ENCODE measurements around the gene SLC4A11. TPM values are rescaled to one million over a fixed set of nuclear protein-coding genes. Genes with fewer than 3 reads are reported as not detected.
"Not testable (repeated sequence)": the region's sequence is repeated elsewhere in the genome, so short reads cannot be mapped to it uniquely, and the experiment has no call there.

Gene SLC4A11
- total RNA-seq, 1 donor from 2014 or later: under 0.01 TPM

- no peak for FAIRE-seq
- no peak for DNase-seq (ENCODE audit: low spot score in 2 of 2)
These were observed 30.2 kb downstream of the SLC4A11 start for GRCh38 chr20:3208786-3209256.

- DNase-seq (ENCODE audit: low spot score in 2 of 2): peak; percentile 89 to 91
- FAIRE-seq: no peak
These were observed 34.7 kb downstream of the SLC4A11 start, which contains the start of gene DDRGK1 for GRCh38 chr20:3204124-3204794. TSS of gene DDRGK1 (minus strand) at chr20:3204682. CDS start at chr20:3204627, 55 bp downstream.

- DNase-seq (ENCODE audit: low spot score in 2 of 2): peak in 1 of 2 donors; percentile 42
- no peak for FAIRE-seq
These were observed 35.5 kb downstream of the SLC4A11 start for GRCh38 chr20:3203315-3204123.

- FAIRE-seq: no peak
- no peak for DNase-seq (ENCODE audit: low spot score in 2 of 2)
These were observed 36.0 kb downstream of the SLC4A11 start for GRCh38 chr20:3202965-3203314.

- DNase-seq (ENCODE audit: low spot score in 2 of 2) (peak in 1 of 2 donors; percentile 8), FAIRE-seq (no peak)
These were observed 38.8 kb downstream of the SLC4A11 start for GRCh38 chr20:3199976-3200755.

- DNase-seq (ENCODE audit: low spot score in 2 of 2): no peak
- no peak for FAIRE-seq
These were observed 39.8 kb downstream of the SLC4A11 start for GRCh38 chr20:3199206-3199605.

GRCh38 chr20:3195590-3196237 lies 43.3 kb downstream of the SLC4A11 start:
- FAIRE-seq (no peak), DNase-seq (ENCODE audit: low spot score in 2 of 2) (no peak)

GRCh38 chr20:3194617-3195280 lies 44.2 kb downstream of the SLC4A11 start:
- FAIRE-seq (no peak), DNase-seq (ENCODE audit: low spot score in 2 of 2) (no peak)

GRCh38 chr20:3193806-3194616 lies 45.0 kb downstream of the SLC4A11 start:
- peak in 1 of 2 donors; percentile 19 for DNase-seq (ENCODE audit: low spot score in 2 of 2)
- FAIRE-seq: no peak

GRCh38 chr20:3192226-3193015 lies 46.6 kb downstream of the SLC4A11 start:
- DNase-seq (ENCODE audit: low spot score in 2 of 2): no peak
- FAIRE-seq: no peak

GRCh38 chr20:3190681-3191111 lies 48.3 kb downstream of the SLC4A11 start:
- no peak for DNase-seq (ENCODE audit: low spot score in 2 of 2)
- no peak for FAIRE-seq

GRCh38 chr20:3189561-3190131 lies 49.3 kb downstream of the SLC4A11 start:
- peak in 1 of 2 donors; percentile 7 for DNase-seq (ENCODE audit: low spot score in 2 of 2)
- no peak for FAIRE-seq

- DNase-seq (ENCODE audit: low spot score in 2 of 2): no peak
- no peak for FAIRE-seq
These were observed 50.1 kb downstream of the SLC4A11 start for GRCh38 chr20:3188823-3189413.

GRCh38 chr20:3187861-3188260 lies 51.1 kb downstream of the SLC4A11 start:
- FAIRE-seq; DNase-seq (ENCODE audit: low spot score in 2 of 2): not testable (repeated sequence)

GRCh38 chr20:3183896-3184612 lies 54.9 kb downstream of the SLC4A11 start:
- DNase-seq (ENCODE audit: low spot score in 2 of 2) (no peak), FAIRE-seq (no peak)

- FAIRE-seq; DNase-seq (ENCODE audit: low spot score in 2 of 2): not testable (repeated sequence)
These were observed 56.6 kb downstream of the SLC4A11 start for GRCh38 chr20:3182429-3182828.

- no peak for DNase-seq (ENCODE audit: low spot score in 2 of 2)
- FAIRE-seq: no peak
These were observed 57.7 kb downstream of the SLC4A11 start for GRCh38 chr20:3181270-3181669.

All from frontal cortex (tissue), 4 donors.